ENCODE measurements around the gene COLEC12.

Gene COLEC12

DNA sequence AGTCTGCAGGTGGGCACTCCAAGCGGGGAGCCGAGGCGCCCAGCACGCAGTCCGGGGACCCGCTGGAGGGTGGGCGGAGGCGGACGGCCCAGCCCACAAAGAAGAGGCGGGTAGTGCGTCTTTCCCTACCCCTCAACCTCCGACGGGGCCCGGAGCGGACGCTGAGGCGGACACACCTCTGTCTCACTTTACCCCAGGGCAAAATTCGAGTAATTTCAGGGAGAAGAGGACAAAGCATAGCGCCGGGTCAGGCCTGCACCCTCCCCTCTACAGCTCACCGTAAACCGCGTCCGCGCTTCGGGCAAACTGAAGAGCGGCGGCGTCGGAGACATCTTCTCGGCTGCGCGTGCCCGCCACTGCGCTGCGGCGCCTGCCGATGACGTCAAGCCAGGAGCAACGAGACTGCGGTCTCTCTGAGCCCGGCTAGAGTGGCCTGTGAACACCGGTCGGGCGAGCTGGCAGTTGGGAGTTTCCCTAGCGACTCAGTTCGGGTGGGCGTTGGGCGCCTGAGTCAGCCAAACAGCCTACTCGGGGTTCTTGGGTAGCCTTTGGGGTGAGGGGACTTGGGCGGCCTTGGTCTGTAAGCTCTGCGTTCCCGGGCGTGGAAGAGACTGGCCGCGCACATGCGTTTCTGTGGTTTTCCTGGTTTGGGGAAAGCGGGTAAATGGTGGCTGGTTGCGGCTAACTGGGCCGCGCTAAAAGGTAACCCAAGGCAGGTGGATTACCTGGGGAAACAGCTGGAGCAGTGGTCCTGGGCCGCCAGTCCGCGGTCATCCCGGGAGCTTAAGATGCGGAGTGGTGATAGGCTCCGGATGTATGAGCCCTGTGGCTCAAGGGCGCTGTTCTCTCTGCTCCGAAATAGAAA, 232.6 kb downstream of the COLEC12 start, which contains the start of gene THOC1:
TSS of gene THOC1 (minus strand) at position 360 of the 865 bp plus-strand sequence. CDS start at position 332, 28 bp downstream.
- DNase-seq: peak; percentile 98

DNA sequence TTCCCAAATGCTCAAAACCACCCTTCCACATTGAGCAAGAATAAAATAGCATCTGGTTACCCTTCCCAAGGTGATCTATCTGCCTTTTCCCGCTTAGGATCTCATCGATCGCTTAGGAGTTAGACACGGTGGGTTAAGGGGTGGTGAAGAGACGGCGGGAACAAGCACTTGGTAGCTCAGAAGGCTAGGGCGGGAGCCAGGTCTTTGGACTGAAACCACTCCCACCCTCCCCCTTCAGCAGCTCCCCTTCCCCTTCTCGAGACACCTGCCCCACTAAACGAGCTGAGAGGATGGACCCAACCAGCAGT, 233.2 kb downstream of the COLEC12 start:
- DNase-seq: no peak

All from activated CD8-positive, alpha-beta memory T cell treated with anti-CD3 and anti-CD28 coated beads, Interleukin-2, amount 50 U/mL, for 4 hours (primary cell).